Endothelial cell of umbilical vein (primary cell): Measurements from ENCODE around the gene SERPINA7. TPM values are rescaled to one million over a fixed set of nuclear protein-coding genes. Genes with fewer than 3 reads are reported as not detected.

ENCODE experiments used
- BruUV-seq: library from RNA; stranded (reverse); fragments of 400-500 nt; replicated peaks from 2 replicates; lab custom pipeline; 2021; lab: Mats Ljungman, UMichigan
- CTCF ChIA-PET: fragments of 300-600, 350-600 bp; sonication (Branson Sonifier 250); formaldehyde crosslinking; loops from one replicate; lab custom pipeline; 2021; ENCODE audit warnings: antibody characterized with exemption, inconsistent platforms; lab: Charles Lee
- POLR2A ChIA-PET: fragments of 300-600, 350-600 bp; sonication (Branson Sonifier 250); formaldehyde crosslinking; loops from one replicate; lab custom pipeline; 2021; ENCODE audit warnings: antibody characterized with exemption, inconsistent platforms; lab: Charles Lee
- DNase-seq: peaks from one replicate; pipeline ENCODE4 v3.0.0-alpha.2; 2011; ENCODE audit warnings: low read depth, low spot score
- FAIRE-seq: peaks from 2 replicates; lab custom pipeline; 2011; peaks lifted over from hg19 to GRCh38; lab: Jason Lieb, UNC
- H2AFZ ChIP-seq: 2 replicates; pipeline ENCODE4 v1.6.0; 2012; ENCODE audit warnings: low read depth, low read length, control low read depth, inconsistent platforms
- H3K27ac ChIP-seq: 2 replicates; pipeline ENCODE4 v1.5.1; 2011; ENCODE audit warnings: low read depth, mild to moderate bottlenecking, control low read depth, low read length, moderate library complexity; ENCODE audit not compliant: insufficient read depth
- H3K27me3 ChIP-seq, 2 experiments: 2 replicates each; pipeline versions ENCODE4 v1.6.0 to v1.6.1; 2011; ENCODE audit warnings: low read length in 2 of 2, mixed read lengths in 1 of 2; ENCODE audit not compliant: control insufficient read depth in 2 of 2, insufficient read depth in 2 of 2
- H3K36me3 ChIP-seq, 2 experiments: 2 replicates in 1 of 2; 3 replicates in 1 of 2; pipeline ENCODE4 v1.5.1; 2011; ENCODE audit warnings: low read length in 2 of 2, mild to moderate bottlenecking in 1 of 2, moderate library complexity in 1 of 2; ENCODE audit not compliant: control insufficient read depth in 2 of 2, insufficient read depth in 2 of 2; ENCODE audit errors: extremely low read depth in 1 of 2
- H3K4me1 ChIP-seq: 3 replicates; pipeline ENCODE4 v1.5.1; 2011; ENCODE audit warnings: mild to moderate bottlenecking, low read length; ENCODE audit not compliant: control insufficient read depth, insufficient read depth; ENCODE audit errors: extremely low read depth
- H3K4me2 ChIP-seq: 2 replicates; pipeline ENCODE4 v1.6.1; 2011; ENCODE audit warnings: low read length, control low read depth, mixed read lengths; ENCODE audit not compliant: insufficient read depth
- H3K4me3 ChIP-seq, 3 experiments: fragments of 200-600 bp in 1 of 3; sonication (generic), shearing (Covaris generic) in 1 of 3; replicated peaks in 1 of 3; 2 replicates each; pipeline ENCODE4 v1.5.1; 2011 to 2016; ENCODE audit warnings: control low read depth in 3 of 3, low read length in 3 of 3, mild to moderate bottlenecking in 2 of 3, inconsistent platforms in 1 of 3, low read depth in 1 of 3, moderate library complexity in 1 of 3; ENCODE audit not compliant: insufficient read depth in 1 of 3
- H3K79me2 ChIP-seq: 2 replicates; pipeline ENCODE4 v1.6.0; 2012; ENCODE audit warnings: low read length, inconsistent platforms; ENCODE audit not compliant: control insufficient read depth, insufficient read depth
- H3K9ac ChIP-seq: replicated peaks from 2 replicates; pipeline ENCODE3; 2011; ENCODE audit warnings: low read length, control low read depth; ENCODE audit not compliant: insufficient read depth; ENCODE audit errors: extremely low read depth
- H3K9me1 ChIP-seq: replicated peaks from 3 replicates; pipeline ENCODE4 v1.6.0; 2011; ENCODE audit warnings: mild to moderate bottlenecking, low read length; ENCODE audit not compliant: control insufficient read depth, insufficient read depth; ENCODE audit errors: extremely low read depth
- H3K9me3 ChIP-seq: replicated peaks from 2 replicates; pipeline ENCODE4 v1.5.1; 2012; ENCODE audit warnings: low read length, inconsistent platforms; ENCODE audit not compliant: control insufficient read depth, insufficient read depth
- H4K20me1 ChIP-seq: replicated peaks from 2 replicates; pipeline ENCODE3; 2011; ENCODE audit warnings: mild to moderate bottlenecking, low read length; ENCODE audit not compliant: control insufficient read depth, insufficient read depth; ENCODE audit errors: extremely low read depth
- EZH2 ChIP-seq: IDR thresholded peaks from 2 replicates; pipeline ENCODE4 v1.6.1; 2012; ENCODE audit warnings: borderline replicate concordance, low read depth, mild to moderate bottlenecking, moderate library complexity, low read length, inconsistent platforms; ENCODE audit not compliant: severe bottlenecking
- FOS ChIP-seq: IDR thresholded peaks from 2 replicates; pipeline ENCODE4 v1.6.1; 2011; ENCODE audit warnings: mild to moderate bottlenecking, low read length, moderate library complexity, borderline replicate concordance; ENCODE audit not compliant: insufficient read depth
- GATA2 ChIP-seq: IDR thresholded peaks from 2 replicates; pipeline ENCODE4 v1.7.0; 2011; ENCODE audit warnings: low read depth, mild to moderate bottlenecking, moderate library complexity, mixed read lengths, low read length; ENCODE audit not compliant: insufficient read length, insufficient read depth
- JUN ChIP-seq: IDR thresholded peaks from 2 replicates; pipeline ENCODE4 v1.6.1; 2011; ENCODE audit warnings: borderline replicate concordance, low read depth; ENCODE audit not compliant: insufficient read length, insufficient read depth
- MYC ChIP-seq: IDR thresholded peaks from one replicate; pipeline ENCODE4 v1.6.1; 2011; ENCODE audit warnings: mild to moderate bottlenecking, low read depth, low read length
- POLR2A ChIP-seq: IDR thresholded peaks from 2 replicates; pipeline ENCODE4 v1.6.1; 2012; ENCODE audit warnings: low read depth, mild to moderate bottlenecking, control low read depth, low read length
- POLR2AphosphoS5 ChIP-seq: IDR thresholded peaks from 2 replicates; pipeline ENCODE4 v1.6.1; 2012; ENCODE audit warnings: low read depth, mild to moderate bottlenecking, control low read depth, low read length, moderate library complexity; ENCODE audit not compliant: insufficient read depth
- dilution Hi-C: fragments of 300-500 bp; cut with MboI; formaldehyde crosslinking; loops from one replicate; pipeline ENCODE4 v1.15.0; 2019; ENCODE audit warnings: low sequenced_read_pairs; ENCODE audit not compliant: extremely low pct_ligation_motif_present
- intact Hi-C: fragments of 100-400 bp; cut with micrococcal nuclease; formaldehyde crosslinking; loops from one replicate; pipeline ENCODE4 v1.10.0; 2022
- polyA plus RNA-seq, 4 experiments: library from polyadenylated mRNA; depleted of rRNA in 3 of 4; stranded (reverse) in 3 of 4; unstranded in 1 of 4; fragments of >200 nt; gene quantifications; 2 replicates each; pipeline versions ENCODE4 v1.2.1 to v1.2.3, GENCODE V29; 2011 to 2012; ENCODE audit warnings: missing spikeins in 1 of 4
- total RNA-seq: library from RNA; stranded (reverse); gene quantifications from 2 replicates; pipeline ENCODE4 v1.2.3, GENCODE V29; 2021
- TF ChIP-seq, protein P1 (sequence below), 2 donors: IDR thresholded peaks; 1 replicate in 1 of 2; 2 replicates in 1 of 2; pipeline ENCODE4 v1.5.1; 2011; ENCODE audit warnings: low read length in 2 of 2, mild to moderate bottlenecking in 2 of 2, moderate library complexity in 2 of 2, control low read depth in 1 of 2, inconsistent platforms in 1 of 2, low read depth in 1 of 2; ENCODE audit not compliant: insufficient read depth in 1 of 2; ENCODE audit errors: extremely low read depth in 1 of 2
- TF ChIP-seq, protein P2 (sequence below): IDR thresholded peaks from 2 replicates; pipeline ENCODE4 v1.6.1; 2011; ENCODE audit not compliant: insufficient read depth, insufficient read length

The SERPINA7 gene
- total and polyA plus RNA-seq, 2 donors (not counting 3 experiments of a cell fraction or from before 2014, with no cell fraction given), result not detected

DNA sequence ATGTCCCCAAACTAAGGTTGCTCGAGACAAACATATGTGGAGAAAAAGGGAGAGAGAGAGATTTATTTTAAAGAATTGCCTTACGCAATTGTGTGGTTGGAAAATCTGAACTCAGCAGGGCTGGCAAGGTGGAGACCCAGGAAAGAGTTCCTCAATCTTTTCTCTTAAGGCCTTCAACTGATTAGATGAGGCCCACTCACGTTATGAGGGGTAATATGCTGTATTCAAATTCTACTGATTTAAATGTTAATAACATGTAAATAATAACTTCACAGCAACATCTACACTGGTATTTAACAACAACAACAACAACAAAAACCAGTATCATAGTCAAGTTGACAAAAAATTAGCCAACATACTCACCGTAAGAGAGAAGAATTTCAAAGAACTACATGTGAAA is 14.6 kb downstream of the SERPINA7 start:
- intact Hi-C loops, result no loop called here
- BruUV-seq, result no TSS peak
- Histone ChIP-seq H3K4me1 (no peaks in the 10 kb centered on the region), H3K27ac (no peak overlapping the region), H2AFZ (no peak overlapping the region), H3K36me3 (no peaks in the 10 kb centered on the region), H3K4me3 (no peak overlapping the region), H3K9me1 (no peaks in the 10 kb centered on the region), H3K79me2 (no peaks in the 10 kb centered on the region), H3K27me3 (no peaks in the 10 kb centered on the region), H3K9ac (no peak overlapping the region), H3K4me2 (no peak overlapping the region), H3K9me3 (no peaks in the 10 kb centered on the region), H4K20me1 (no peaks in the 10 kb centered on the region)
- no peak for FAIRE-seq
- dilution Hi-C loops, result no loop called here
- CTCF ChIA-PET, result no interaction called here
- POLR2A ChIA-PET, result no interaction called here
- TF ChIP-seq POLR2A, result no peak
- no peak for TF ChIP-seq JUN
- TF ChIP-seq, protein P1, sequence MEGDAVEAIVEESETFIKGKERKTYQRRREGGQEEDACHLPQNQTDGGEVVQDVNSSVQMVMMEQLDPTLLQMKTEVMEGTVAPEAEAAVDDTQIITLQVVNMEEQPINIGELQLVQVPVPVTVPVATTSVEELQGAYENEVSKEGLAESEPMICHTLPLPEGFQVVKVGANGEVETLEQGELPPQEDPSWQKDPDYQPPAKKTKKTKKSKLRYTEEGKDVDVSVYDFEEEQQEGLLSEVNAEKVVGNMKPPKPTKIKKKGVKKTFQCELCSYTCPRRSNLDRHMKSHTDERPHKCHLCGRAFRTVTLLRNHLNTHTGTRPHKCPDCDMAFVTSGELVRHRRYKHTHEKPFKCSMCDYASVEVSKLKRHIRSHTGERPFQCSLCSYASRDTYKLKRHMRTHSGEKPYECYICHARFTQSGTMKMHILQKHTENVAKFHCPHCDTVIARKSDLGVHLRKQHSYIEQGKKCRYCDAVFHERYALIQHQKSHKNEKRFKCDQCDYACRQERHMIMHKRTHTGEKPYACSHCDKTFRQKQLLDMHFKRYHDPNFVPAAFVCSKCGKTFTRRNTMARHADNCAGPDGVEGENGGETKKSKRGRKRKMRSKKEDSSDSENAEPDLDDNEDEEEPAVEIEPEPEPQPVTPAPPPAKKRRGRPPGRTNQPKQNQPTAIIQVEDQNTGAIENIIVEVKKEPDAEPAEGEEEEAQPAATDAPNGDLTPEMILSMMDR (IDR thresholded peaks at IDR 0.05; ENCODE audit: extremely low read depth in 1 of 2, insufficient read depth in 1 of 2, low read depth in 1 of 2, low read length in 2 of 2), result no peak
- no peak for TF ChIP-seq EZH2
- TF ChIP-seq GATA2, result no peak
- no peak for TF ChIP-seq FOS
- DNase-seq, result no peak

DNA sequence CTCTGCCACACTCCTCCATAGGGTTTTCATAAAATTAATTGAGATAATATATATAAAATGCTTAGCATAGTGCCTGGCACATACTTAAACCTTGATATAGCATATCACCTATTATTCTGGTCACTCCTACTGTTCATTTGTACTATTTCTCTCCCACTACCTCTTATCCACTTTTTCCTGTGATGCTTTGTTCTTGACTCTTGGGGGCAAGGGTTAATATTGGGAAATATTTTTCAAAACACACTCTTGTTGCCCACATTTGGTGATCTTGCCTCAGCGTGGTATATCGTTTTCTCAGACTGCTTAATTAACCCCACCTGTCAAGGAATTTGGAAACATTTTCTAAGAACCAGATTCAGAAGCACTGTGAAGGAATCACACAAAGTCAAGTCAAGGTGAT is 16.3 kb downstream of the SERPINA7 start:
- TF ChIP-seq, protein P1 (IDR thresholded peaks at IDR 0.05; ENCODE audit: extremely low read depth in 1 of 2, insufficient read depth in 1 of 2, low read depth in 1 of 2, low read length in 2 of 2), result no peak
- TF ChIP-seq MYC (no peak), FOS (no peak), EZH2 (no peak), GATA2 (no peak), POLR2A (no peak), POLR2AphosphoS5 (no peak), JUN (no peak)
- TF ChIP-seq, protein P2, sequence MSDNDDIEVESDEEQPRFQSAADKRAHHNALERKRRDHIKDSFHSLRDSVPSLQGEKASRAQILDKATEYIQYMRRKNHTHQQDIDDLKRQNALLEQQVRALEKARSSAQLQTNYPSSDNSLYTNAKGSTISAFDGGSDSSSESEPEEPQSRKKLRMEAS, result no peak
- H3K27me3 ChIP-seq, result no peaks in the 10 kb centered on the region
- ChIA-PET POLR2A (no interaction called here), CTCF (no interaction called here)
- no peaks in the 10 kb centered on the region for H3K36me3 ChIP-seq
- intact Hi-C loops, result no loop called here
- H2AFZ ChIP-seq, result no peak overlapping the region
- dilution Hi-C loops, result no loop called here
- no peak overlapping the region for H3K27ac ChIP-seq
- DNase-seq (no peak), FAIRE-seq (no peak)
- no peaks in the 10 kb centered on the region for H3K9me1 ChIP-seq
- no peak overlapping the region for H3K4me2 ChIP-seq
- no TSS peak for BruUV-seq
- no peak overlapping the region for H3K4me3 ChIP-seq
- no peaks in the 10 kb centered on the region for H3K79me2 ChIP-seq
- H3K9me3 ChIP-seq, result no peaks in the 10 kb centered on the region
- H3K4me1 ChIP-seq, result no peaks in the 10 kb centered on the region
- no peak overlapping the region for H3K9ac ChIP-seq
- no peaks in the 10 kb centered on the region for H4K20me1 ChIP-seq
